Panc1 (cell line): ENCODE measurements around the gene GALR1. TPM values are rescaled to one million over a fixed set of nuclear protein-coding genes. Genes with fewer than 3 reads are reported as not detected.

Source experiments
- ATAC-seq: fragments of 200-7000 bp; cut with Tn5 transposase; 2 replicates; pipeline ENCODE4 v1.9.1; 2020; ENCODE audit warnings: mild to moderate bottlenecking, moderate library complexity
- BruUV-seq: library from RNA; stranded (reverse); fragments of 400-500 nt; replicated peaks from 2 replicates; lab custom pipeline; 2021; lab: Mats Ljungman, UMichigan
- CTCF ChIA-PET: fragments of 300-600 bp; sonication (Branson Sonifier 250); formaldehyde crosslinking; loops from one replicate; lab custom pipeline; 2022; ENCODE audit warnings: antibody characterized with exemption; lab: Charles Lee
- POLR2A ChIA-PET: fragments of 300-600 bp; sonication (Branson Sonifier 250); formaldehyde crosslinking; loops from one replicate; lab custom pipeline; 2022; ENCODE audit warnings: antibody characterized with exemption; lab: Charles Lee
- DNase-seq: peaks from one replicate; pipeline ENCODE4 v3.0.0-alpha.2; 2010; ENCODE audit warnings: low read depth, low spot score
- H3K27ac ChIP-seq: 2 replicates; pipeline ENCODE4 v1.5.1; 2011; ENCODE audit warnings: mild to moderate bottlenecking, low read length, inconsistent platforms
- H3K27me3 ChIP-seq: fragments of 200-500 bp; sonication (Bioruptor generic); 2 replicates; pipeline ENCODE4 v1.6.0; 2014; ENCODE audit warnings: low read length, inconsistent platforms; ENCODE audit not compliant: control insufficient read depth, insufficient read depth
- H3K36me3 ChIP-seq: fragments of 200-500 bp; sonication (Bioruptor generic); 2 replicates; pipeline ENCODE4 v1.5.1; 2014; ENCODE audit warnings: inconsistent platforms, mild to moderate bottlenecking, low read length, moderate library complexity; ENCODE audit not compliant: control insufficient read depth, insufficient read depth
- H3K4me1 ChIP-seq: 2 replicates; pipeline ENCODE4 v1.5.1; 2011; ENCODE audit warnings: inconsistent platforms, mild to moderate bottlenecking, low read length, moderate library complexity; ENCODE audit not compliant: control insufficient read depth, insufficient read depth
- H3K4me3 ChIP-seq, 2 experiments: 2 replicates each; pipeline ENCODE4 v1.5.1; 2011 to 2012; ENCODE audit warnings: low read depth in 2 of 2, low read length in 2 of 2, mild to moderate bottlenecking in 2 of 2, inconsistent platforms in 1 of 2, moderate library complexity in 1 of 2
- H3K9me3 ChIP-seq: fragments of 200-500 bp; sonication (Bioruptor generic); 2 replicates; pipeline ENCODE4 v1.5.1; 2014; ENCODE audit warnings: low read depth, mild to moderate bottlenecking, inconsistent platforms, low read length, moderate library complexity; ENCODE audit not compliant: control insufficient read depth, insufficient read depth
- POLR2AphosphoS5 ChIP-seq: IDR thresholded peaks from 2 replicates; pipeline ENCODE4 v1.6.1; 2012; ENCODE audit warnings: mild to moderate bottlenecking, low read depth, low read length, moderate library complexity
- SIN3A ChIP-seq: IDR thresholded peaks from 2 replicates; pipeline ENCODE4 v1.6.1; 2012; ENCODE audit warnings: low read depth, mild to moderate bottlenecking, low read length, moderate library complexity, borderline replicate concordance; ENCODE audit not compliant: insufficient read depth
- TCF7L2 ChIP-seq: IDR thresholded peaks from 2 replicates; pipeline ENCODE4 v1.6.1; 2011; ENCODE audit warnings: mild to moderate bottlenecking, low read depth, low read length, inconsistent platforms
- in situ Hi-C: cut with HindIII; loops from 2 replicates; pipeline ENCODE4 v1.10.0; 2016; ENCODE audit warnings: low sequenced_read_pairs, low pct_unique_long_range_greater_than_20kb
- intact Hi-C: fragments of 100-400 bp; cut with micrococcal nuclease; formaldehyde crosslinking; loops from one replicate; pipeline ENCODE4 v1.10.0; 2022; ENCODE audit not compliant: unreplicated experiment
- total RNA-seq: library from RNA; stranded (reverse); gene quantifications from one replicate; pipeline ENCODE4 v1.2.1, GENCODE V29; 2021; ENCODE audit not compliant: unreplicated experiment
- TF ChIP-seq, protein P1 (sequence below): fragments of 450-650 bp; IDR thresholded peaks from 2 replicates; pipeline ENCODE4 v1.5.1; 2017; ENCODE audit warnings: mild to moderate bottlenecking
- TF ChIP-seq, protein P2 (sequence below), 2 experiments: IDR thresholded peaks; 2 replicates each; pipeline ENCODE4 v1.6.1; 2011 to 2012; ENCODE audit warnings: low read depth in 2 of 2, control low read depth in 1 of 2, low read length in 1 of 2, mild to moderate bottlenecking in 1 of 2, moderate library complexity in 1 of 2; ENCODE audit not compliant: insufficient read depth in 1 of 2

The GALR1 gene
- total RNA-seq, 1 experiment from 2014 or later, result not detected

DNA sequence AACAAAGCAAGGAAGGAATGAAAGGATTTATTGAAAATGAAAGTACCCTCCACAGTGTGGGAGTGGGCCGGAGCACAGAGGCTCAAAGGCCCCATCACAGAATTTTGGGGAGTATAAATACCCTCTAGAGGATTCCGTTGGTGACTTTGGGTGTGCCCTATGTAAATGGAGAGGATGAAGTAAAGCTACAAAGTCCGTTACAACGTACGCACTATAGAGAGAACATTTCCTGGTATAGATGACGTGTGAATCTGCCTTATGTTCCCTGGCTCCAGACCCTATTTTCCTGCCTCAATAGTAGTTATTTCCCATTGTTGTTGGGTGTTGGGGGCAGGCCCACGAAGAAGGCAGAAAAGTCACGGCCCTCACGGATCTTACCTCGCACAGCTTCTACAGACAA is 65.3 kb downstream of the GALR1 start:
- H3K4me1 ChIP-seq, result no peaks in the 10 kb centered on the region
- ChIA-PET CTCF (no interaction called here), POLR2A (no interaction called here)
- intact Hi-C loops, result no loop called here
- H3K27ac ChIP-seq, result no peak overlapping the region
- H3K4me3 ChIP-seq, result no peak overlapping the region
- ATAC-seq (no peak), DNase-seq (no peak)
- in situ Hi-C loops, result no loop called here
- no peaks in the 10 kb centered on the region for H3K36me3 ChIP-seq
- no TSS peak for BruUV-seq
- H3K27me3 ChIP-seq, result peaks cover 12% of the 10 kb centered on the region
- TF ChIP-seq, protein P1, sequence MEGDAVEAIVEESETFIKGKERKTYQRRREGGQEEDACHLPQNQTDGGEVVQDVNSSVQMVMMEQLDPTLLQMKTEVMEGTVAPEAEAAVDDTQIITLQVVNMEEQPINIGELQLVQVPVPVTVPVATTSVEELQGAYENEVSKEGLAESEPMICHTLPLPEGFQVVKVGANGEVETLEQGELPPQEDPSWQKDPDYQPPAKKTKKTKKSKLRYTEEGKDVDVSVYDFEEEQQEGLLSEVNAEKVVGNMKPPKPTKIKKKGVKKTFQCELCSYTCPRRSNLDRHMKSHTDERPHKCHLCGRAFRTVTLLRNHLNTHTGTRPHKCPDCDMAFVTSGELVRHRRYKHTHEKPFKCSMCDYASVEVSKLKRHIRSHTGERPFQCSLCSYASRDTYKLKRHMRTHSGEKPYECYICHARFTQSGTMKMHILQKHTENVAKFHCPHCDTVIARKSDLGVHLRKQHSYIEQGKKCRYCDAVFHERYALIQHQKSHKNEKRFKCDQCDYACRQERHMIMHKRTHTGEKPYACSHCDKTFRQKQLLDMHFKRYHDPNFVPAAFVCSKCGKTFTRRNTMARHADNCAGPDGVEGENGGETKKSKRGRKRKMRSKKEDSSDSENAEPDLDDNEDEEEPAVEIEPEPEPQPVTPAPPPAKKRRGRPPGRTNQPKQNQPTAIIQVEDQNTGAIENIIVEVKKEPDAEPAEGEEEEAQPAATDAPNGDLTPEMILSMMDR, result 0 out of 2 replicates have a peak, but pooled peaks have one; percentile 5
- no peak for TF ChIP-seq POLR2AphosphoS5
- TF ChIP-seq, protein P2, sequence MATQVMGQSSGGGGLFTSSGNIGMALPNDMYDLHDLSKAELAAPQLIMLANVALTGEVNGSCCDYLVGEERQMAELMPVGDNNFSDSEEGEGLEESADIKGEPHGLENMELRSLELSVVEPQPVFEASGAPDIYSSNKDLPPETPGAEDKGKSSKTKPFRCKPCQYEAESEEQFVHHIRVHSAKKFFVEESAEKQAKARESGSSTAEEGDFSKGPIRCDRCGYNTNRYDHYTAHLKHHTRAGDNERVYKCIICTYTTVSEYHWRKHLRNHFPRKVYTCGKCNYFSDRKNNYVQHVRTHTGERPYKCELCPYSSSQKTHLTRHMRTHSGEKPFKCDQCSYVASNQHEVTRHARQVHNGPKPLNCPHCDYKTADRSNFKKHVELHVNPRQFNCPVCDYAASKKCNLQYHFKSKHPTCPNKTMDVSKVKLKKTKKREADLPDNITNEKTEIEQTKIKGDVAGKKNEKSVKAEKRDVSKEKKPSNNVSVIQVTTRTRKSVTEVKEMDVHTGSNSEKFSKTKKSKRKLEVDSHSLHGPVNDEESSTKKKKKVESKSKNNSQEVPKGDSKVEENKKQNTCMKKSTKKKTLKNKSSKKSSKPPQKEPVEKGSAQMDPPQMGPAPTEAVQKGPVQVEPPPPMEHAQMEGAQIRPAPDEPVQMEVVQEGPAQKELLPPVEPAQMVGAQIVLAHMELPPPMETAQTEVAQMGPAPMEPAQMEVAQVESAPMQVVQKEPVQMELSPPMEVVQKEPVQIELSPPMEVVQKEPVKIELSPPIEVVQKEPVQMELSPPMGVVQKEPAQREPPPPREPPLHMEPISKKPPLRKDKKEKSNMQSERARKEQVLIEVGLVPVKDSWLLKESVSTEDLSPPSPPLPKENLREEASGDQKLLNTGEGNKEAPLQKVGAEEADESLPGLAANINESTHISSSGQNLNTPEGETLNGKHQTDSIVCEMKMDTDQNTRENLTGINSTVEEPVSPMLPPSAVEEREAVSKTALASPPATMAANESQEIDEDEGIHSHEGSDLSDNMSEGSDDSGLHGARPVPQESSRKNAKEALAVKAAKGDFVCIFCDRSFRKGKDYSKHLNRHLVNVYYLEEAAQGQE (IDR thresholded peaks at IDR 0.05; ENCODE audit: insufficient read depth in 1 of 2, low read depth in 2 of 2, low read length in 1 of 2), result no peak
- TF ChIP-seq SIN3A, result no peak
- H3K9me3 ChIP-seq, result no peaks in the 10 kb centered on the region

DNA sequence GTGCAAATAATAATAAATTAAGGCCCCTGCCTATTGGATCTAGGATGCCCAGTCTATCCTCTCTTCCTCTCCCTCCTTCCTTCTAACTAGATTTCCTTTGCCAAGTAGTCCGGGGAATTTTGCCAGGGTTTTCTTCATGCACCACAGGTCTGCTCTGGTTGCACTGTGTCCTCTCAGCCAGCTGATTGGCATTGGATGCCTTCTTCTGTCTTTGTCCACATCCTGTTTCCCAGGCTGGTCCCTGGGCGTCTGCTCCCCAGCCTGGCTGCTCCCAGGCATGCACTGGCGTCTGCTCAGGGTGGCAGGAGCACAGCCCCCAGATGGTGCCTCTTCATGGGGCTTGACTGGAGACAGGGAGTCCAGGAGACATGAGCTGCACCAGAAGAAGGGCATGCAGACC is 66.4 kb downstream of the GALR1 start:
- intact Hi-C loops (no loop called here), in situ Hi-C loops (no loop called here)
- BruUV-seq, result no TSS peak
- no peak for DNase-seq
- no peak overlapping the region for H3K4me3 ChIP-seq
- ATAC-seq, result no peak
- ChIA-PET CTCF (no interaction called here), POLR2A (no interaction called here)
- no peaks in the 10 kb centered on the region for H3K36me3 ChIP-seq
- H3K27me3 ChIP-seq, result peaks cover 12% of the 10 kb centered on the region
- no peak overlapping the region for H3K27ac ChIP-seq
- no peaks in the 10 kb centered on the region for H3K9me3 ChIP-seq
- TF ChIP-seq POLR2AphosphoS5, result no peak
- no peak for TF ChIP-seq SIN3A
- no peak for TF ChIP-seq TCF7L2
- TF ChIP-seq, protein P1, result no peak
- H3K4me1 ChIP-seq, result no peaks in the 10 kb centered on the region
